G401.6 (cell line): ENCODE results near the gene GPR157.
"Not testable (repeated sequence)": the region's sequence is repeated elsewhere in the genome, so short reads cannot be mapped to it uniquely, and the experiment has no call there.

Source experiments
- FAIRE-seq: peaks from 2 replicates; lab custom pipeline; 2012; peaks lifted over from hg19 to GRCh38; lab: Jason Lieb, UNC

GPR157 gene

GRCh38 chr1:9115351-9116205, 13.3 kb downstream of the GPR157 start:
- no peak for FAIRE-seq

GRCh38 chr1:9112961-9113880, 15.7 kb downstream of the GPR157 start:
- no peak for FAIRE-seq

- FAIRE-seq, result no peak
Measured at GRCh38 chr1:9111957-9112356, 16.9 kb downstream of the GPR157 start.

GRCh38 chr1:9111357-9111691, 17.6 kb downstream of the GPR157 start:
- FAIRE-seq, result no peak

- FAIRE-seq, result peak; percentile 28
Measured at GRCh38 chr1:9110669-9111356, 18.1 kb downstream of the GPR157 start.

DNA sequence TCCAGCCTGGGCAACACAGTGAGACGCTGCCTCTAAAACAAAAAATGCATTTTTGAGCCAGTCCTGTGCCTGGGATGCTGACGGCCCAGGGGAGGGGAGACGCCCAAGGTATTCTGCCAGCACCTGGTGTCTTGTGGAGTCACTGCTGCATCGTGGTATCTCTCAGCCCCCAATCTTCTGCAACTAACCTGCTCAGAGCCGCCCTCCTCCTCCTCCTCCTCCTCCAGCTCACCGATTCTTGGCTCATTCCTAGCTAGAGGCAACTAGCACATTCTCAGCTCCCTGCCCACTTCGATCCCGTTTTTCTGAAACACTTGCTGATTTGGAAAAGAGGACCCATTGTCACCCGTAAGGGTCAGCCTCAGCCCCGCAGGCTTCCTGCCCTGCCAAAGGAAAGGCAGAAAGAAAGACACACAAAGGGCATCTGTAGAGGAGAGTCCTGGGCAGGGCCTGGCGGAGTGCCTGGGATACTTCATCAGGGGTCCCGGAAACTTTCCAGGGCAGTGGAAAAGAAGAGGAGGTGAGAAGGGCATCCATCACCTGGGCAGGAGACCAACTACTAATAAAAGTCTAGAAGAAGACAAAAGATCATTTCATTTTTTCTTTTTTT, 20.7 kb downstream of the GPR157 start:
- FAIRE-seq, result no peak

- FAIRE-seq, result no peak
Measured at GRCh38 chr1:9107136-9107535, 21.8 kb downstream of the GPR157 start.

DNA sequence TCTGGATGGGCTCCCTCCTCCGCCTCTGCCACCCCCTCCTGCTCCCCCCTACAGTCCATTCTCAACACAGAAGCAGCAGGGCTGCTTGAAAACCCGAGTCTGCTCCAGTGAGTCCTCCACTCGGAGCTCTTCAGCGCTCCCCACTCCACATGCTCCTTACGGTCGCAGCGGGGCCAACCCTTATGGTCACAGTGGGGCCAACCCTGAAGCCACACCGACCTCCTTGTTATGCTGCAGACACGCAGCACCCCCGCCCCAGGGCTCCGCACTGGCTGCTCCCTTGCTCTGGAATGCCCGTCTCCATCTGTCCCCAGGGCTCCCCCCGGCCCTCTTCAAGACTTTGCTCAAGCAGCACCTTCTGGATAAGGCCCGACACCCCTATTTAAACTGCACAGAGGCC, 22.6 kb downstream of the GPR157 start:
- no peak for FAIRE-seq

DNA sequence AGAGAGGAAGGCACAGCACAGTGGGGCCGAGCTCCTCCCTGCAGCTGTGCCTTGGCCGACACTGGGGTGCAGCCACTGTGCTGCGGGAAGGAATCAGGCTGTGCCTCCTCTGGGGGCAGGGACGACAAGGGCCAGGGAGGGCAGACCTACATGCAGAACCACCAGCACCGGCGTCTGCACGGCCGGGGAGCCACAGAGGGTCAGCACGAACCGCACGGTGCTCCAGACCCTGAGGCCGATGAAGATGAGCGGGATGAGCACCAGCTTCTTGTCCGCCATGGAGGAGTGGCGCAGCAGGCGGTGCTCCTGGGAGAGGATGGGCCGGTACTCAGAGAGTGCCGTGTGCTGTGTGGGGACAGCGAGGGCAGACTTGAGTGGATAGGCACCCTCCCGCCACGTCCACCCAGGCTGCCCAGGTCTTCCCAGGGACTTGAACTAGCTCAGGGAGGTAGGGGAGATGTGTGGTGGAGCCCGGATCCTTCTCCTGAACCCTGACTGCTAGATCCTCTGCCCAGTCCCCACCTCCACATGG, 23.5 kb downstream of the GPR157 start:
- FAIRE-seq, result no peak

DNA sequence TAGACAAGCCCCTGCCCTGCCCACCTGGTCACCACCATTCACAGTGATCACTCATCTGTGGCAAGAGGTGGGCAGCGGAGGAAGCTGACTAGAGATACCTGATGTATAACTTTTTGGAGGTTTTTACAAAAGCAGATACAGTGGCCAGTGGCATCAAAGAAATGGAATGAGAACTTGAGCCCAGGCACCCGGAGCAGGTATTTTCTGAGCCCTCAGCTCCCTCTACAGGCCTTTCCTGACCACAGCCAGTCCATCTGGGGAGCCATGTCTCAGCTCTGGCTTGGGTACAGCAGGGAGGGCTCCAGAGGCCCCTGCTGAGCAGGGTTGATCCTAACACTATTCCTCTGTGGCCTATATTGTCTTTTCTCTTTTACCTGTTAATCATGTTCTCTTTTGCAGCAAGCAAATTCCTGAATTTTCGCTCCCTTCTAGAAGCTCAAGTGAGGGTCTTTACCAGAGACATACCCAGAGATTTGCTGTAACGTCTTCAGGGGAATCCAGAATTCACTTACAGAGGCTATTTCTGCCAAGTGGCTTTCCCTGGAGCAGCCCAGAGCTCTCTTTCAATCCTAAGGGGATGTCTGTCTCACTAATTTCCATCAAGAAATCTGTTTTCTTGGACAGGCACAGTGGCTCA, 27.3 kb downstream of the GPR157 start:
- FAIRE-seq, result peak; percentile 79

- FAIRE-seq, result no peak
Measured at GRCh38 chr1:9100471-9101043, 28.3 kb downstream of the GPR157 start.

GRCh38 chr1:9099555-9099954, 29.3 kb downstream of the GPR157 start:
- FAIRE-seq, result no peak

DNA sequence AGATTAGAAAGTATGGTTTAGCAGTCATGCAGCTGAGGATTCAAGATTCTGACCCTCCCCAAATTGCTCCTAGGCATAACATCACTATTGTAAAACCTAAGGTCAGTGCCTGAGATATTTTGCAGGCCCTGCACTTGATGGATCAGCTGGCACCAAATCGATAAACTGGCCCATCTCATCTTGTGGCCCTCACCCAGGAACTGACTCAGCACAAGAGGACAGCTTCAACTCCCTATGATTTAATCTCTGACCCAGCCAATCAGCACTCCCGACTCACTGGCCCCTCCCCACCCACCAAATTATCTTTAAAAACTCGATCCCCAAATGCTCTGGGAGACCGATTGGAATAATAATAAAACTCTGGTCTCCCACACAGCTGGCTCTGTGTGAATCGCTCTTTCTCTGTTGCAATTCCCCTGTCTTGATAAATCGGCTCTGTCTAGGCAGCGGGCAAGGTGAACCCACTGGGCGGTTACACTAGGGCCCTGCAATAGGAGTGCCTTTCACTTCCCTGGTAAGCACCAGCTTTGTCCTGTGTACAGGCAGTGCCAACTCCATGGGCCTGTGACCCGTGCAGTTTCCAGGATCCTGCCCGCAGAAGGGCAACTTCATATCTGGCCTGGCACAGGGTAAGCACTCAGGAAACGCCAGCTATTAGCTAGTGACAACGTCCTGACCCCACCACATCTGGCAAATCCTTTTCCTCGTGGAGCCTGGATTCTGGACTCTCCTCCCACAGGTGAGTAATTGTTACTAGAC, 30.8 kb downstream of the GPR157 start:
- FAIRE-seq, result no peak

- FAIRE-seq, result no peak
Measured at GRCh38 chr1:9095818-9096217, 33.1 kb downstream of the GPR157 start.

GRCh38 chr1:9093996-9094595, 34.8 kb downstream of the GPR157 start:
- FAIRE-seq, result not testable (repeated sequence)

- FAIRE-seq, result no peak
Measured at GRCh38 chr1:9093581-9093980, 35.3 kb downstream of the GPR157 start.

- no peak for FAIRE-seq
Measured at GRCh38 chr1:9093091-9093490, 35.8 kb downstream of the GPR157 start.

- no peak for FAIRE-seq
Measured at GRCh38 chr1:9088807-9089206, 40.1 kb downstream of the GPR157 start.

GRCh38 chr1:9087411-9088125, 41.3 kb downstream of the GPR157 start:
- FAIRE-seq, result no peak
